ENCODE measurements around the gene GRM7.

Gene GRM7

DNA sequence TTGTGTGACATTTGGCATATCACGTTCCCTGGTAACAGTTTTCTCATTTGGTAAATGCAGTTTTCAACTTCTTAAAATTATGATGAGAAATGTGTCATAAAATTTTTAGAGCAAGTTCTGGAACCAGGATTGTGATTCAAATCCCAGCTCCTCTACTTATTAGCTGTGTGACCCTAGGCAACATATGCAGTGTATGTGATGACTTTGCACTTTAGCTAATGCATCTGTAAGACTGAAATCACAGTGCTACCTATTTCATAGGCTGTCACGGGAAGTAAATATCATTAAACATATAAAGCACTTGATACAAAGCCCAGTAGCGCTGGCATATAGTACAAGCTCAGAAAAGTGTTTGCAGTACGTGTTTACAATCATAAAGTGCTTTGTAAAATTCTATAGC lies 419.4 kb downstream of the GRM7 start:
- DNase-seq (ENCODE audit: low read depth): no peak
- H3K4me3 ChIP-seq (ENCODE audit: low read depth, low read length): no peak overlapping the region
- TF ChIP-seq, protein P1, sequence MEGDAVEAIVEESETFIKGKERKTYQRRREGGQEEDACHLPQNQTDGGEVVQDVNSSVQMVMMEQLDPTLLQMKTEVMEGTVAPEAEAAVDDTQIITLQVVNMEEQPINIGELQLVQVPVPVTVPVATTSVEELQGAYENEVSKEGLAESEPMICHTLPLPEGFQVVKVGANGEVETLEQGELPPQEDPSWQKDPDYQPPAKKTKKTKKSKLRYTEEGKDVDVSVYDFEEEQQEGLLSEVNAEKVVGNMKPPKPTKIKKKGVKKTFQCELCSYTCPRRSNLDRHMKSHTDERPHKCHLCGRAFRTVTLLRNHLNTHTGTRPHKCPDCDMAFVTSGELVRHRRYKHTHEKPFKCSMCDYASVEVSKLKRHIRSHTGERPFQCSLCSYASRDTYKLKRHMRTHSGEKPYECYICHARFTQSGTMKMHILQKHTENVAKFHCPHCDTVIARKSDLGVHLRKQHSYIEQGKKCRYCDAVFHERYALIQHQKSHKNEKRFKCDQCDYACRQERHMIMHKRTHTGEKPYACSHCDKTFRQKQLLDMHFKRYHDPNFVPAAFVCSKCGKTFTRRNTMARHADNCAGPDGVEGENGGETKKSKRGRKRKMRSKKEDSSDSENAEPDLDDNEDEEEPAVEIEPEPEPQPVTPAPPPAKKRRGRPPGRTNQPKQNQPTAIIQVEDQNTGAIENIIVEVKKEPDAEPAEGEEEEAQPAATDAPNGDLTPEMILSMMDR (IDR thresholded peaks at IDR 0.05; ENCODE audit: low read depth, low read length, missing control alignments): no peak
- in situ Hi-C loops (cut with HindIII; ENCODE audit: low sequenced_read_pairs): no loop called here

DNA sequence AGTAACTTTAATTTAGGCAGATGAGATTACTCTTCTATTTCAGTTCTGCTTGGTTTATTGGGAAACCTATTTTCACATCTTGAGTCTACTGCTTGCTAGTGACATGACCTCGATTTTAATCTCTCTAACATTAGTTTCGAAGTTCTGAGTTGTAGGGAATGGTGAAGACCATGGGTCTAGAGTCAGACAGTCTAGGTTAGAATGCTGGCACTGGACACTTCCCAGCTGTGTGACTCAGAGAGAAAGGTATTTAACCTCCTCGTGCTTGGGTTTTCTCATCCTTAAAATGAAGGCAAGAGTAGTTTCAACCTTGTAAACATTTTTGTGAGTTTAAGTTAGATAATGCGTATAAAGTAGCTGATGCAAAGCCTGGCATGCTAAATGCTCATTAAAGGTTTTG lies 422.1 kb downstream of the GRM7 start:
- DNase-seq (ENCODE audit: low read depth): peak; percentile 8
- in situ Hi-C loops (cut with HindIII; ENCODE audit: low sequenced_read_pairs): no loop called here
- TF ChIP-seq, protein P1 (IDR thresholded peaks at IDR 0.05; ENCODE audit: low read depth, low read length, missing control alignments): no peak
- H3K4me3 ChIP-seq (ENCODE audit: low read depth, low read length): no peak overlapping the region

DNA sequence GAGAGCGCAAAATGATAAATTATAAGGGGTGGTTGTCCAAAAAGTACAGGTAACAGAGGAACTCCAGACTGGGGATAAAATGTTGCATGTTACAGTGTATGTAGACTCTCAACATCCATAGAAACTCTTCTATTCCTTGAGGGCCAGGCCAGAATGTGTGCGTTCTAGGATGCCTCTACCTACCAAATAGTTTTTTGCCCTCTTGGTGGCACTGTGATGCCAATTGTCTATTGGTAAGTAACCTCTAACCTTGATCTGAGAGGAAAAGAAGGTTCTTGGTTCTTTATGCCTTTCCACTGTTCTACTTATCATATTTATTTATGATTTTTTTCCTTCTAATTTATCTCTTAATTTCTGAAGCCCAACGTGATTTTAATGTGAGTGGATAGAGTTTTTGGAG lies 424.6 kb downstream of the GRM7 start:
- H3K4me3 ChIP-seq (ENCODE audit: low read depth, low read length): no peak overlapping the region
- in situ Hi-C loops (cut with HindIII; ENCODE audit: low sequenced_read_pairs): no loop called here
- no peak for DNase-seq (ENCODE audit: low read depth)
- TF ChIP-seq, protein P1 (IDR thresholded peaks at IDR 0.05; ENCODE audit: low read depth, low read length, missing control alignments): no peak

DNA sequence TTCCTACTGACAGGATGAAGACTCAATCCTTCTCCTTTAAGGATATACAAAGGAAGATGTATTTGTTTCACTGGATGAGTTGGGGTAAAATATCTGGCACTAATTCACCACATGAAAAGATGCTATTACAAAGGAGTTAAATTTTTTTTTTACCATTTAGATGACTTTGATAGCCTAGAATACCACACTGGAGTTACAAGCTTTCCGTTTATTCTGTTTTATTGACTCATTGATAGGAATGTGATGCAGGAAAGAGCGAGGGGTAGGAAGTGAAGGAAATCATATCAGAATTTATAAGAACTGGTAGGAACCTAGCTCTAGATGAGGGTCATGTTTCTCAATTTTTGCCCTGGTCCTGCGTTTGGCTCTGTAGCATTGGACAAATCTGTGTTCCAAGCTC lies 427.2 kb downstream of the GRM7 start:
- H3K4me3 ChIP-seq (ENCODE audit: low read depth, low read length): no peak overlapping the region
- in situ Hi-C loops (cut with HindIII; ENCODE audit: low sequenced_read_pairs): no loop called here
- TF ChIP-seq, protein P1 (IDR thresholded peaks at IDR 0.05; ENCODE audit: low read depth, low read length, missing control alignments): no peak
- DNase-seq (ENCODE audit: low read depth): no peak

DNA sequence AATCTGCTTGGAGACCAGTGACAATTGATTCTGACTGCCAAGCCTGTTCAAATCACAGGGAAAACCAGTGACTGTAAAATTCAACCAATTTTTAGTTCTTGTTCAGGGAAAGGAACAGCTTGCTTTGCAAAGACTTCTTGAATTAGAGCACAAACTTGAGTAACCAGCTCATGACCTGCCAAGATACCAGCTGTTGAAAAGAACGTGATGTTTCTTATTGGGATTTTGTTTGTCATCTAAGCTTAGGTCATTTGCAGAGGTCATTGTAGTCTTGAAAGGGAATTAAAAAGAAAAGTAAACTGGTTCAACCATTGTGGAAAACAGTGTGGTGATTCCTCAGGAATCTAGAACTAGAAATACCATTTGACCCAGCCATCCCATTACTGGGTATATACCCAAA lies 428.2 kb downstream of the GRM7 start:
- DNase-seq (ENCODE audit: low read depth): no peak
- in situ Hi-C loops (cut with HindIII; ENCODE audit: low sequenced_read_pairs): no loop called here
- TF ChIP-seq, protein P1 (IDR thresholded peaks at IDR 0.05; ENCODE audit: low read depth, low read length, missing control alignments): no peak
- H3K4me3 ChIP-seq (ENCODE audit: low read depth, low read length): no peak overlapping the region

DNA sequence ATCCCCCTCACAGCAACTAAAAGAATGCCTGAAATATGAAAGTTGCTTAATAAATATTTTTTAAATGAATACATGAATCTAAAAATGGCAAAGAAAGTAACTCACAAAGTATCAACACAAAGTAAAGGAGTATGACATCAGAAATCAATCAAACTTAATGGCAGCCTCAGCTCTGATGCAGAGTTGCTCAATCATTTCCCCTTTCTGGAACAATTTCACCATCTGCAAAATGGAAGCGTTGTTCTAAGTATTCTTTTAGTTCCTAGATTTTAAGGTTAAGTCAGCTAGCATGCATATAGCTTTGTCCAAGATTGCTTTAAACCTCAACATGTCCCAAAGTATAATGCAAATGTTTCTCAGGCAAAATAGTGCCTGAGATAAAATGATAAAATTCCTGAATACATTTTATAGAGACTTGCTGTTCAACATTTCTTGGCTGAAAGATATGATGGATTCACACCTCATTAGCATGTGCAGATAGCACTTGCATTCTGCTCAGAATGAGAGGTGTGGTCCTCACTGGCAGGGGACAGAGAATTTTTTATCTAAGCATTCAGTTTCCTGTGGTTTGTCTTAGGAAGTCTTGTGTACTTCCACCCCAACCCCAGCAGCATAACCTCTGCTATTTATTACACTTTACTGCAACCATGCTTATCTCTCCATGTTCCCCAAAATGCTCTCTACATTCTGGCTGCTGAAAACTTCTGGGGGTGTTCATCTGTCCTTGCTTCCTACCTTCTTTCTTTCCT lies 429.3 kb downstream of the GRM7 start:
- TF ChIP-seq, protein P1 (IDR thresholded peaks at IDR 0.05; ENCODE audit: low read depth, low read length, missing control alignments): no peak
- no peak overlapping the region for H3K4me3 ChIP-seq (ENCODE audit: low read depth, low read length)
- in situ Hi-C loops (cut with HindIII; ENCODE audit: low sequenced_read_pairs): no loop called here
- no peak for DNase-seq (ENCODE audit: low read depth)
